ENCODE measurements around the gene PRH2.

Gene PRH2

DNA sequence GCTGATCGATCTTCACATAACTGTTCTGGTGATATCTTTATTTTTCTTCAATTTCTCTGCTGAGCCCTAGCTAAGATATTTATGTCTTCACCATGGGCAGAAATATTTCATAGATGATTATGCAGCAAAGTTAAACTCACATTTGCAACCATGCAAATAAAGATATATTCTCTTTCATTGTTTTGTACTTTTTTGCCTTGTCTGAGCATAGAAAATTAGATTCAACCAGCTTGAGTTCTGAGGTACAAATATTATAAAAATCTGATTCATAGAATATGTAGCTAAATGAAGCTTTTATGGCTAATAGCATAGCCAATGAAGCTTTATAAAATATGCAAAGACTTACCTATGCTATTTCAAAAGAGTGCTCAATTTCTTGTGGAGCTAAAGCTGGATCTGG is 19.6 kb upstream of the PRH2 start, which contains the start of gene TAS2R13:
TSS of gene TAS2R13 (minus strand) at position 101 of the 400 bp plus-strand sequence. CDS start 264 bp downstream, outside the sequence.
- H3K9me3 ChIP-seq (replicated peaks in 1 of 11) = peaks cover 11 to 17% (median 15%) of the 10 kb centered on the region in 11 experiments
- no peak within 1 kb of the TSS for H3K27ac ChIP-seq
- H3K4me2 ChIP-seq = no peak within 1 kb of the TSS
- H3K4me1 ChIP-seq = no peaks in the 10 kb centered on the region
- no peak for TF ChIP-seq Cebpa-rat (IDR thresholded peaks at IDR 0.05)
- H4K20me1 ChIP-seq = no peaks in the 10 kb centered on the region
- H3K4me3 ChIP-seq = no peak within 1 kb of the TSS
- no peaks in the 10 kb centered on the region for H3K27me3 ChIP-seq
- H3K9ac ChIP-seq = no peak within 1 kb of the TSS
- peaks cover 0 to 12% (median 7%) of the 10 kb centered on the region in 11 experiments; a peak in 8 of 22 replicates for H3K36me3 ChIP-seq

GRCh38 chr12:10910380-10910779 is 18.7 kb upstream of the PRH2 start:
- Histone ChIP-seq H4K20me1 (no peaks in the 10 kb centered on the region), H3K4me1 (no peaks in the 10 kb centered on the region), H3K9me3 (replicated peaks in 1 of 11) (peaks cover 2 to 8% (median 6%) of the 10 kb centered on the region in 11 experiments), H3K9ac (no peak overlapping the region), H3K27me3 (no peaks in the 10 kb centered on the region), H3K4me3 (no peak overlapping the region), H3K4me2 (no peak overlapping the region), H3K36me3 (peaks cover 0 to 5% (median 2%) of the 10 kb centered on the region in 11 experiments; a peak in 6 of 22 replicates), H3K27ac (no peak overlapping the region)
- no peak for TF ChIP-seq Cebpa-rat (IDR thresholded peaks at IDR 0.05)

DNA sequence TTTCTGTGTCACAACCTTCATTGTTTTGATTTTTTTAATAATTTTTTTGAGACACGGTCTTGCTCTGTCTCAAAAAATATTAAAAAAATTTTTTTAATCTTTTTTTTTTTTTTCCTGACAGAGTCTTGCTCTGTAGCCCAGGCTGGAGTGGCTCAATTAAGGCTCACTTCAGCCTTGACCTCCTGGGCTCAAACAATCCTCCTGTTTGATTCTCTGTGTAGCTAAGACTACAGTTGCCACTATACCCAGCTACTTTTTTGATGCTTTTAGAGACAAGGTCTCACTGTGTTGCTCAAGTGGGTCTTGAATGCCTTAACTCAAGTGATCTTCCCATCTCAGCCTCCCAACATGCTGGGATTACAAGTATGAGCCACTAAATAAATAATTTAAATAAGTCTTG is 9.2 kb upstream of the PRH2 start:
- Histone ChIP-seq H3K9me3 (replicated peaks in 1 of 11) (peaks cover 0 to under 1% (median 0%) of the 10 kb centered on the region in 11 experiments; a peak in 1 of 22 replicates), H3K4me3 (no peak overlapping the region), H3K4me2 (no peak overlapping the region), H3K9ac (no peak overlapping the region), H3K27ac (no peak overlapping the region), H3K27me3 (no peaks in the 10 kb centered on the region), H3K36me3 (no peaks in the 10 kb centered on the region), H3K4me1 (no peaks in the 10 kb centered on the region), H4K20me1 (no peaks in the 10 kb centered on the region)
- TF ChIP-seq Cebpa-rat (IDR thresholded peaks at IDR 0.05) = no peak

DNA sequence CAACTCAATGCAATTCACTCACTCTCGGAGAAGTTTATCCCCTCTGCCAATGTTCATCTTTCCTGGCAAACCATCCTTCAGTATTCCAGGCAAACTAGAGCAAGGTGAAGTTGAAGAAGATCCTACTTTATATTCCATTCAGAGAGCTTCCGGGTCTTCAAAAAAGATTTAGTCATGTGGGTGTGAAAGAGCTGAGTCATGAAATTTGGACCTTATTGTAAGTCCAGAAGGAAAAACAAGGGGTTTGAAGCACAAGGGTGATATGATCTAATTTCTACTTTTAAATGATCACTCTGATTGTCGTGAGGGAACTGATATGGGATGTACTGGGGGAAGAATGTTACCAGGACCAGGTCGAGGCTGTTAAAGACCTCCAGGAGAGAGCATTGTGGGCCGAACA is 2.8 kb upstream of the PRH2 start:
- Histone ChIP-seq H3K4me2 (no peak overlapping the region), H3K27ac (no peak overlapping the region), H3K9me3 (replicated peaks in 1 of 11) (peaks cover 0 to 6% (median 0%) of the 10 kb centered on the region in 11 experiments; a peak in 3 of 22 replicates), H3K4me1 (no peaks in the 10 kb centered on the region), H3K36me3 (peaks cover 0 to 7% (median 0%) of the 10 kb centered on the region in 11 experiments; a peak in 1 of 22 replicates), H3K9ac (no peak overlapping the region), H4K20me1 (no peaks in the 10 kb centered on the region), H3K27me3 (no peaks in the 10 kb centered on the region), H3K4me3 (no peak overlapping the region)
- TF ChIP-seq Cebpa-rat (IDR thresholded peaks at IDR 0.05) = no peak

DNA sequence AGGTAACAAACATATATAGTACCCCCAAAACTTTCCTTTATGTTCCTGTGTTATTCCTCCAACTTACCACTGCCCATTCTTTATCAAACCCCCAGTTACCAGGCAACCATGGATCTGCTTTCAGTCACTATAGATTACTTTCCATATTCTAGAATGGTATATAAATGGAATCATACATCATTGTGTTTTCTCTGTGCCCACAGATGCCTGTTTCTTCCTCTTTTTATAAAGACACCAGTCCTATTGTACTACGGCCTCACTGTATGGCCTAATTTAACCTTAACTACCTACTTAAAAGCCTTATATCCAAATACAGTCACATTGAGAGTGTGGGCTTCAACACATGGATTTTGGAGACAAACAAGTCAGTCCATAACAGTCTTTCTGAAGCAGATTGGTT is 7.5 kb downstream of the PRH2 start:
- no peaks in the 10 kb centered on the region for H3K27me3 ChIP-seq
- no peak overlapping the region for H3K9ac ChIP-seq
- no peak for TF ChIP-seq Cebpa-rat (IDR thresholded peaks at IDR 0.05)
- no peaks in the 10 kb centered on the region for H3K4me1 ChIP-seq
- H3K9me3 ChIP-seq (replicated peaks in 1 of 11) = no peaks in the 10 kb centered on the region
- no peaks in the 10 kb centered on the region for H3K36me3 ChIP-seq
- H3K4me3 ChIP-seq = no peak overlapping the region
- no peak overlapping the region for H3K27ac ChIP-seq
- H3K4me2 ChIP-seq = no peak overlapping the region
- H4K20me1 ChIP-seq = no peaks in the 10 kb centered on the region

DNA sequence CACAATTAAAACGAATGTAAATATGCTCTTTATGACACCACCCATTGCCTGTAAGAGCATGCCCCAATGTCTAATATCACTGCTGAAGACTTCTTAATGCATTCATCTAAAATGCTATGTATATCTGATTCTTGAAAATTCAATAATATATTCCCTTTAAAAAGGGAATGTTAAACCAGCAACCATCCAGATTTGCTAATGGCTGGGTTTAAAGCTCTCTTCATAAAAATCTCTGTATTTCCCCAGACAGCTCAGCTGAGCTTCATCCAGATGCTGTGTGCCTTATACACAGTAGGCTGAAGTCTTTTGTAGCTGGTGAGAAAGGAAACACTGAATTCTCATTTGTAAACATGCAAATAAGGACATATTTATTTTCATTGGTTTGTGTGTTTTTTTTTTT is 10.1 kb downstream of the PRH2 start, which contains the start of gene TAS2R14:
TSS of gene TAS2R14 (minus strand) at position 101 of the 400 bp plus-strand sequence. CDS start at position 45, 56 bp downstream.
- Histone ChIP-seq H3K4me1 (no peaks in the 10 kb centered on the region), H3K4me2 (no peak within 1 kb of the TSS), H3K36me3 (no peaks in the 10 kb centered on the region), H3K9ac (no peak within 1 kb of the TSS), H3K9me3 (replicated peaks in 1 of 11) (peaks cover 0 to 1% (median 0%) of the 10 kb centered on the region in 11 experiments; a peak in 1 of 22 replicates), H3K4me3 (no peak within 1 kb of the TSS), H3K27ac (no peak within 1 kb of the TSS), H3K27me3 (no peaks in the 10 kb centered on the region), H4K20me1 (no peaks in the 10 kb centered on the region)
- no peak for TF ChIP-seq Cebpa-rat (IDR thresholded peaks at IDR 0.05)

DNA sequence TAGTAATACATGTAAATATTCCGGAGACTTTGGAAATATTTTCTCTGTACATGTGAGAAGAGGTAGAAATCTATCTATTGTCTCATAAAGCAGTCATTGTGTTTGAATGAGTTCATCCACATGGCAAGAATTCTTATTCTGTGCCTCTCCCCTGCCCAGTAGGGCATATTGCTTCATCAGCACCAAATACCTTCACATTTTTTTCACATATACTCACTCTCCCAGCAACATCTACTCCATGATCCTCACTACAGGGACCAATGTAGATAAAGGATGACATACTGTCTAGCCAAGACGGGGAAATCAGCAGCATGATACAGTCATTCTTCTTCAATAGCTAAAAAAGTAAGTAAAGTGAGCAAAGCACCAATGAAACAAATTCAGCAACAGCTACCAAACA is 11.4 kb downstream of the PRH2 start:
- Histone ChIP-seq H3K27me3 (no peaks in the 10 kb centered on the region), H3K4me3 (no peak overlapping the region), H3K36me3 (no peaks in the 10 kb centered on the region; a peak in 1 of 22 replicates), H4K20me1 (no peaks in the 10 kb centered on the region), H3K9ac (no peak overlapping the region), H3K27ac (no peak overlapping the region), H3K9me3 (replicated peaks in 1 of 11) (peaks cover 0 to 12% (median 6%) of the 10 kb centered on the region in 11 experiments; a peak in 15 of 22 replicates), H3K4me2 (no peak overlapping the region), H3K4me1 (no peaks in the 10 kb centered on the region)
- no peak for TF ChIP-seq Cebpa-rat (IDR thresholded peaks at IDR 0.05)

GRCh38 chr12:10941369-10941768 is 12.3 kb downstream of the PRH2 start:
- no peak for TF ChIP-seq Cebpa-rat (IDR thresholded peaks at IDR 0.05)
- Histone ChIP-seq H3K4me2 (no peak overlapping the region), H3K27me3 (no peaks in the 10 kb centered on the region), H3K36me3 (peaks cover 0 to 3% (median 0%) of the 10 kb centered on the region in 11 experiments; a peak in 3 of 22 replicates), H3K4me3 (no peak overlapping the region), H3K9me3 (replicated peaks in 1 of 11) (peaks cover 4 to 20% (median 14%) of the 10 kb centered on the region in 11 experiments), H3K9ac (no peak overlapping the region), H3K4me1 (no peaks in the 10 kb centered on the region), H3K27ac (no peak overlapping the region), H4K20me1 (no peaks in the 10 kb centered on the region)

DNA sequence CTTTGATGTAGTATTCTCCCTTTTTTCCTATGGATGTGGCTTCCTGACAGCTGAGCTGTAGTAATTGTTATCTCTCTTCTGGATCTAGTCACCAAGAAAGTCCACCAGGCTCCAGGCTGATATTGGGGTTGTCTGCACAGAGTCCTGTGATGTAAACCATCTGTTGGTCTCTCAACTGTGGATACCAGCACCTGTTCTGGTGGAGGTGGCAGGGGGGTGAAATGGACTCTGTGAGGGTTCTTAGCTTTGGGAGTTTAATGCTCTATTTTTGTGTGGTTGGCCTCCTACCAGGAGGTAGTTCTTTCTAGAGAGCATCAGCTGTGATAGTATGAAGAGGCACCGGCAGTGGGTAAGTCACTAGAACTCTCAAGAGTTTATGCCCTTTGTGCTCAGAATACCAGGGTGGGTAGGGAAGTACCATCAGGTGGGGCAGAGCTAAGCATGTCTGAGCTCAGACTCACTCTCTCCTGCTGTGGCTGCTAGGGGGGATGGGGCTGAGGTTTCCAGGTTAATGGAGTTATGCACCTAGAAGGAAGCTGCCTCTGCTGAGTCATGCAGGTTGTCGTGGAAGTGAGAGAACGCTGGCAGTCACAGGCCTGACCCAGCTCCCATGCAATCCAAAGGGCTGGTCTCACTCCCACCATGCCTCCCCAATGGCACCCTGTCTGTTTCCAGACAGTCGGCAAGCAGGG is 13.0 kb downstream of the PRH2 start:
- no peak for TF ChIP-seq Cebpa-rat (IDR thresholded peaks at IDR 0.05)
- no peak overlapping the region for H3K4me3 ChIP-seq
- H3K4me2 ChIP-seq = no peak overlapping the region
- H3K4me1 ChIP-seq = no peaks in the 10 kb centered on the region
- peaks cover 0 to 3% (median 0%) of the 10 kb centered on the region in 11 experiments; a peak in 4 of 22 replicates for H3K36me3 ChIP-seq
- H3K9me3 ChIP-seq (replicated peaks in 1 of 11) = peaks cover 7 to 27% (median 20%) of the 10 kb centered on the region in 11 experiments
- H4K20me1 ChIP-seq = no peaks in the 10 kb centered on the region
- no peaks in the 10 kb centered on the region for H3K27me3 ChIP-seq
- H3K27ac ChIP-seq = no peak overlapping the region
- H3K9ac ChIP-seq = no peak overlapping the region

DNA sequence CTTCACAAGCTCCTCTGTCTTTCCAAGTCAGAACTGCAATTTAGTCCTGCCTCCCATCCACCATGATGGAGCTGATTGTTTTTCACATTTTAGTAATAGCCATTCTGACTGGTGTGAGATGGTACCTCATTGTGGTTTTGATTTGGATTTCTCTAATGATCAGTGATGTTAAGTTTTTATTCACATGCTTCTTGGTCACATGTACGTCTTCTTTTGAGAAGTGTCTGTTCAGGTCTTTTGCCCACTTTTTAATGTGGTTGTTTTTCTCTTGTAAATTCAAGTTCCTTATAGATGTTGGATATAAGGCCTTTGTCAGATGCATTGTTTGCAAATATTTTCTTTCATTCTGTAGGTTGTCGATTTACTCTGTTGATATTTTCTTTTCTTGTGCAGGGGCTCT is 14.1 kb downstream of the PRH2 start:
- Histone ChIP-seq H4K20me1 (no peaks in the 10 kb centered on the region), H3K36me3 (peaks cover 0 to 14% (median 8%) of the 10 kb centered on the region in 11 experiments; a peak in 12 of 22 replicates), H3K4me1 (no peaks in the 10 kb centered on the region), H3K27me3 (no peaks in the 10 kb centered on the region), H3K27ac (no peak overlapping the region), H3K4me2 (no peak overlapping the region), H3K9ac (no peak overlapping the region), H3K4me3 (no peak overlapping the region), H3K9me3 (replicated peaks in 1 of 11) (peaks cover 18 to 38% (median 32%) of the 10 kb centered on the region in 11 experiments)
- TF ChIP-seq Cebpa-rat (IDR thresholded peaks at IDR 0.05) = no peak
